Vagina (tissue), 2 donors: ENCODE data around the gene NAB1. TPM values are rescaled to one million over a fixed set of nuclear protein-coding genes. Genes with fewer than 3 reads are reported as not detected.

ENCODE experiments used
- DNase-seq, 2 donors: peaks; one replicate each; pipeline ENCODE4 v3.0.0-alpha.2; 2017; ENCODE audit errors: extremely low spot score in 2 of 2
- H3K27ac ChIP-seq: fragments of 200-600 bp; sonication (generic); one replicate; pipeline ENCODE4 v1.5.1; 2019
- H3K27me3 ChIP-seq: fragments of 200-600 bp; sonication (generic); one replicate; pipeline ENCODE4 v1.5.1; 2019
- H3K36me3 ChIP-seq, 2 donors: fragments of 200-600 bp; sonication (generic); one replicate each; pipeline ENCODE4 v1.5.1; 2017 to 2019
- H3K4me1 ChIP-seq: fragments of 200-600 bp; sonication (generic); one replicate; pipeline ENCODE4 v1.5.1; 2019
- H3K4me3 ChIP-seq, 2 donors: fragments of 200-600 bp; sonication (generic); 1 replicate in 1 of 2; 2 replicates in 1 of 2; pipeline ENCODE4 v1.5.1; 2016 to 2019
- H3K9me3 ChIP-seq: fragments of 200-600 bp; sonication (generic); one replicate; pipeline ENCODE4 v1.5.1; 2019
- CTCF ChIP-seq, 3 experiments: fragments of 450-650 bp in 2 of 3; fragments of 200-600 bp in 1 of 3; sonication (generic) in 1 of 3; IDR thresholded peaks; one replicate each; pipeline ENCODE4 v1.5.1; 2017 to 2019; ENCODE audit warnings: antibody characterized with exemption in 3 of 3, mild to moderate bottlenecking in 2 of 3, moderate library complexity in 2 of 3
- POLR2A ChIP-seq, 2 donors: fragments of 450-650 bp; IDR thresholded peaks; one replicate each; pipeline ENCODE4 v1.6.1; 2017; ENCODE audit warnings: antibody characterized with exemption in 2 of 2, mild to moderate bottlenecking in 2 of 2, moderate library complexity in 2 of 2
- POLR2AphosphoS5 ChIP-seq, 2 donors: sonication (generic); formaldehyde crosslinking; IDR thresholded peaks; one replicate each; pipeline ENCODE4 v1.9.0; 2017; ENCODE audit warnings: antibody characterized with exemption in 2 of 2, mild to moderate bottlenecking in 2 of 2, low read depth in 1 of 2; ENCODE audit not compliant: insufficient read depth in 1 of 2
- intact Hi-C: fragments of 100-400 bp; cut with DNase I; formaldehyde crosslinking; loops from one replicate; pipeline ENCODE4 v1.15.1; 2023
- total RNA-seq: library from RNA; depleted of rRNA; stranded (reverse); fragments of >200 nt; gene quantifications from one replicate; pipeline ENCODE4 v1.2.3, GENCODE V29; 2016

Gene NAB1
- total RNA-seq, 1 donor from 2014 or later = 78.6 TPM

- Histone ChIP-seq H3K9me3 (no peaks in the 10 kb centered on the region), H3K27me3 (no peaks in the 10 kb centered on the region), H3K27ac (peak overlapping the region; percentile 97), H3K4me1 (peaks cover 38% of the 10 kb centered on the region), H3K4me3 (peak overlapping the region; percentile 95 to 98), H3K36me3 (no peaks in the 10 kb centered on the region)
- peak in 1 of 2 donors; percentile 49 for TF ChIP-seq POLR2A (IDR thresholded peaks at IDR 0.05)
- TF ChIP-seq CTCF (IDR thresholded peaks at IDR 0.05) = no peak
- TF ChIP-seq POLR2AphosphoS5 (IDR thresholded peaks at IDR 0.05; ENCODE audit: insufficient read depth in 1 of 2, low read depth in 1 of 2) = peak in 1 of 2 donors; percentile 59
- intact Hi-C loops = loop anchor here (10.0 kb wide), 1 partner anchor 114 kb away; the partner anchor contains the start of gene NEMP2
- peak in 1 of 2 donors; percentile 91 for DNase-seq
Observed at GRCh38 chr2:190648289-190649034, 421 bp upstream of the NAB1 start.

GRCh38 chr2:190649798-190650390 is 1.0 kb downstream of the NAB1 start:
- Histone ChIP-seq H3K27me3 (no peaks in the 10 kb centered on the region), H3K27ac (peak overlapping the region; percentile 97), H3K4me3 (peak overlapping the region; percentile 95 to 98), H3K4me1 (peaks cover 52% of the 10 kb centered on the region), H3K36me3 (no peaks in the 10 kb centered on the region), H3K9me3 (no peaks in the 10 kb centered on the region)
- no peak for DNase-seq
- intact Hi-C loops = loop anchor here (10.0 kb wide), 1 partner anchor 115 kb away; the partner anchor contains the start of gene NEMP2
- TF ChIP-seq CTCF (IDR thresholded peaks at IDR 0.05) (no peak), POLR2A (IDR thresholded peaks at IDR 0.05) (no peak), POLR2AphosphoS5 (IDR thresholded peaks at IDR 0.05; ENCODE audit: insufficient read depth in 1 of 2, low read depth in 1 of 2) (no peak)

- peaks cover 67% of the 10 kb centered on the region for H3K4me1 ChIP-seq
Observed at GRCh38 chr2:190651413-190651812, 2.5 kb downstream of the NAB1 start.

GRCh38 chr2:190653231-190653630 is 4.3 kb downstream of the NAB1 start:
- intact Hi-C loops = no loop called here
- DNase-seq = no peak
- Histone ChIP-seq H3K4me3 (no peak overlapping the region), H3K4me1 (peaks cover 74% of the 10 kb centered on the region), H3K9me3 (no peaks in the 10 kb centered on the region), H3K27me3 (no peaks in the 10 kb centered on the region), H3K36me3 (no peaks in the 10 kb centered on the region), H3K27ac (no peak overlapping the region)
- TF ChIP-seq CTCF (IDR thresholded peaks at IDR 0.05) (no peak), POLR2A (IDR thresholded peaks at IDR 0.05) (no peak), POLR2AphosphoS5 (IDR thresholded peaks at IDR 0.05; ENCODE audit: insufficient read depth in 1 of 2, low read depth in 1 of 2) (no peak)

More at GRCh38 chr2:190651413-190651812, 2.5 kb downstream of the NAB1 start:
- no peak for TF ChIP-seq CTCF (IDR thresholded peaks at IDR 0.05)
- no peak for TF ChIP-seq POLR2AphosphoS5 (IDR thresholded peaks at IDR 0.05; ENCODE audit: insufficient read depth in 1 of 2, low read depth in 1 of 2)
- TF ChIP-seq POLR2A (IDR thresholded peaks at IDR 0.05) = no peak
- Histone ChIP-seq H3K27ac (no peak overlapping the region), H3K36me3 (no peaks in the 10 kb centered on the region), H3K27me3 (no peaks in the 10 kb centered on the region), H3K9me3 (no peaks in the 10 kb centered on the region), H3K4me3 (no peak overlapping the region)
- intact Hi-C loops = no loop called here
- DNase-seq = no peak

GRCh38 chr2:190653931-190654330 is 5.0 kb downstream of the NAB1 start:
- Histone ChIP-seq H3K27me3 (no peaks in the 10 kb centered on the region), H3K4me3 (no peak overlapping the region), H3K27ac (no peak overlapping the region), H3K36me3 (no peaks in the 10 kb centered on the region), H3K9me3 (no peaks in the 10 kb centered on the region), H3K4me1 (peaks cover 81% of the 10 kb centered on the region)
- intact Hi-C loops = no loop called here
- TF ChIP-seq POLR2A (IDR thresholded peaks at IDR 0.05) = no peak
- no peak for TF ChIP-seq CTCF (IDR thresholded peaks at IDR 0.05)
- TF ChIP-seq POLR2AphosphoS5 (IDR thresholded peaks at IDR 0.05; ENCODE audit: insufficient read depth in 1 of 2, low read depth in 1 of 2) = no peak
- DNase-seq = no peak
